A549 (cell line): ENCODE measurements around the gene PBX1. TPM values are rescaled to one million over a fixed set of nuclear protein-coding genes. Genes with fewer than 3 reads are reported as not detected.

ENCODE experiments used
- ATAC-seq, 2 experiments: fragments of 200-7000 bp in 1 of 2; fragments of >200 bp in 1 of 2; cut with Nextera tagmentation in 1 of 2; cut with Tn5 transposase in 1 of 2; 3 replicates each; pipeline versions ENCODE4 v1.8.0 to v1.9.1; 2018 to 2020; ENCODE audit warnings: mild to moderate bottlenecking in 1 of 2, moderate library complexity in 1 of 2
- CTCF ChIA-PET: fragments of 300-600 bp; sonication (Branson Sonifier 250); formaldehyde crosslinking; extraction: SDS; loops from one replicate; lab custom pipeline; 2021; ENCODE audit warnings: antibody characterized with exemption, inconsistent platforms; lab: Yijun Ruan, JAX
- POLR2A ChIA-PET: fragments of 350-600 bp; formaldehyde crosslinking; extraction: SDS; loops from one replicate; lab custom pipeline; 2021; ENCODE audit warnings: antibody characterized with exemption, inconsistent platforms; lab: Yijun Ruan, JAX
- DNase-seq, 2 experiments: peaks; one replicate each; pipeline versions ENCODE4 v3.0.0 to v3.0.0-alpha.2; 2011 to 2016; ENCODE audit warnings: low read depth in 1 of 2, low spot score in 1 of 2
- FAIRE-seq: peaks from 2 replicates; lab custom pipeline; 2011; peaks lifted over from hg19 to GRCh38; lab: Jason Lieb, UNC
- H3K27ac ChIP-seq, 2 experiments: fragments of >200 bp; sonication (Bioruptor Twin); formaldehyde crosslinking; 3 replicates each; pipeline ENCODE4 v1.5.1; 2016 to 2017
- H3K4me1 ChIP-seq: fragments of >200 bp; sonication (Bioruptor Twin); formaldehyde crosslinking; 3 replicates; pipeline ENCODE4 v1.6.1; 2016
- H3K4me2 ChIP-seq: fragments of >200 bp; sonication (Bioruptor Twin); formaldehyde crosslinking; 3 replicates; pipeline ENCODE4 v1.6.1; 2016
- H3K4me3 ChIP-seq: fragments of >200 bp; sonication (Bioruptor Twin); formaldehyde crosslinking; 3 replicates; pipeline ENCODE4 v1.5.1; 2016
- H3K9me3 ChIP-seq: fragments of >200 bp; sonication (Bioruptor Twin); formaldehyde crosslinking; 3 replicates; pipeline ENCODE4 v1.6.1; 2016
- ATOH8 ChIP-seq: fragments of 250-450 bp; sonication (Bioruptor Pico); IDR thresholded peaks from 2 replicates; pipeline ENCODE4 v1.5.0; 2020; ENCODE audit warnings: low read depth, mild to moderate bottlenecking, moderate library complexity
- CBX8 ChIP-seq: fragments of 200-600 bp; sonication (generic); IDR thresholded peaks from 2 replicates; pipeline ENCODE4 v1.6.1; 2016
- E2F6 ChIP-seq: IDR thresholded peaks from 2 replicates; pipeline ENCODE4 v1.6.1; 2012; ENCODE audit warnings: low read depth, borderline replicate concordance
- ELK1 ChIP-seq: fragments of 150-350 bp; IDR thresholded peaks from 2 replicates; pipeline ENCODE4 v1.6.1; 2014; ENCODE audit warnings: low read depth, mild to moderate bottlenecking, low read length
- GATA3 ChIP-seq: IDR thresholded peaks from 2 replicates; pipeline ENCODE4 v1.6.1; 2012; ENCODE audit warnings: borderline replicate concordance
- HOXA7 ChIP-seq: fragments of 250-450 bp; sonication (Bioruptor Pico); IDR thresholded peaks from 2 replicates; pipeline ENCODE4 v1.5.0; 2020; ENCODE audit warnings: mild to moderate bottlenecking, moderate library complexity
- HOXB13 ChIP-seq: fragments of 250-450 bp; sonication (Bioruptor Pico); IDR thresholded peaks from 2 replicates; pipeline ENCODE4 v1.5.0; 2020; ENCODE audit warnings: low read depth, mild to moderate bottlenecking, moderate library complexity
- JUN ChIP-seq, 2 experiments: fragments of >200 bp; sonication (Bioruptor Twin); formaldehyde crosslinking; IDR thresholded peaks; 2 replicates in 1 of 2; 3 replicates in 1 of 2; pipeline ENCODE4 v1.6.1; 2016 to 2017
- JUNB ChIP-seq: fragments of >200 bp; sonication (Bioruptor Twin); formaldehyde crosslinking; IDR thresholded peaks from 2 replicates; pipeline ENCODE4 v1.6.1; 2016
- MAFK ChIP-seq: fragments of 450-650 bp; IDR thresholded peaks from 2 replicates; pipeline ENCODE4 v1.6.1; 2014; ENCODE audit not compliant: partially characterized antibody
- MAZ ChIP-seq: fragments of 150-350 bp; IDR thresholded peaks from 2 replicates; pipeline ENCODE4 v1.6.1; 2014; ENCODE audit warnings: antibody characterized with exemption, low read depth, low read length, borderline replicate concordance
- MYC ChIP-seq: IDR thresholded peaks from 2 replicates; pipeline ENCODE4 v1.6.1; 2012; ENCODE audit warnings: mild to moderate bottlenecking, inconsistent platforms, low read length, improper control_type of control experiment, borderline replicate concordance
- NFE2L2 ChIP-seq: fragments of 150-350 bp; conservative IDR thresholded peaks from 2 replicates; pipeline ENCODE4 v1.6.1; 2014; ENCODE audit warnings: low read length
- PHF8 ChIP-seq: fragments of 200-600 bp; sonication (generic); IDR thresholded peaks from 2 replicates; pipeline ENCODE4 v1.6.1; 2016; ENCODE audit warnings: low read depth, mild to moderate bottlenecking, antibody characterized with exemption, moderate library complexity, borderline replicate concordance
- POLR2A ChIP-seq: IDR thresholded peaks from 2 replicates; pipeline ENCODE4 v1.6.1; 2012; ENCODE audit warnings: mild to moderate bottlenecking, low read length
- POLR2AphosphoS2 ChIP-seq: conservative IDR thresholded peaks from 2 replicates; pipeline ENCODE4 v1.6.1; 2012; ENCODE audit warnings: low read length, improper control_type of control experiment, inconsistent platforms
- RARB ChIP-seq: fragments of 250-450 bp; sonication (Bioruptor Pico); IDR thresholded peaks from 2 replicates; pipeline ENCODE4 v1.8.0; 2021; ENCODE audit warnings: mild to moderate bottlenecking, moderate library complexity
- SMC3 ChIP-seq: fragments of >200 bp; sonication (Bioruptor Twin); formaldehyde crosslinking; IDR thresholded peaks from 3 replicates; pipeline ENCODE4 v1.6.1; 2018; ENCODE audit warnings: inconsistent platforms
- SREBF2 ChIP-seq: fragments of 450-650 bp; IDR thresholded peaks from 2 replicates; pipeline ENCODE4 v1.6.1; 2014; ENCODE audit warnings: mild to moderate bottlenecking, moderate library complexity
- TFCP2L1 ChIP-seq: fragments of 250-450 bp; sonication (Bioruptor Pico); IDR thresholded peaks from 2 replicates; pipeline ENCODE4 v1.5.0; 2021; ENCODE audit warnings: mild to moderate bottlenecking
- WGBS: methylation state at CpG from one replicate; pipeline ENCODE4 v1.1.6; 2017; ENCODE audit errors: missing lambda C conversion rate; 5-methylcytosine and 5-hydroxymethylcytosine counted together
- polyA plus RNA-seq, 4 experiments: library from polyadenylated mRNA; depleted of rRNA in 3 of 4; stranded (reverse); fragments of >200 nt; fragmentation: RNase III in 1 of 4; extraction: RNeasy Plus Mini Kit Qiagen cat#74134 plus additional on column Dnase treatment in 1 of 4; gene quantifications; 2 replicates in 3 of 4; 3 replicates in 1 of 4; pipeline ENCODE4 v1.2.3, GENCODE V29; 2011 to 2017

Gene PBX1
- polyA plus RNA-seq, 2 of the 4 experiments (the other 2 are of a cell fraction) = 47.8 to 61.5 TPM

GRCh38 chr1:164713456-164714207 lies 154.6 kb downstream of the PBX1 start:
- Histone ChIP-seq H3K4me3 (no peak overlapping the region), H3K9me3 (no peaks in the 10 kb centered on the region)
- no peak for TF ChIP-seq JUN (IDR thresholded peaks at IDR 0.05)
- no peak for TF ChIP-seq E2F6
- TF ChIP-seq PHF8 = no peak
- TF ChIP-seq POLR2AphosphoS2 = no peak
- no peak for TF ChIP-seq POLR2A
- TF ChIP-seq NFE2L2 = no peak
- TF ChIP-seq HOXB13 (CRISPR knock-in tag) = no peak
- no peak for TF ChIP-seq CBX8
- no peak for TF ChIP-seq MAFK
- TF ChIP-seq ATOH8 = no peak
- no peak for TF ChIP-seq RARB (CRISPR knock-in tag)
- no peak for TF ChIP-seq HOXA7 (CRISPR knock-in tag)
- TF ChIP-seq, all 56 proteins: peak for 0
- Histone ChIP-seq H3K4me2 (no peak overlapping the region), H3K4me1 (peaks cover 29% of the 10 kb centered on the region), H3K27ac (0 out of 6 replicates have a peak overlapping the region, but pooled peaks of 1 of the 2 experiments have one; percentile 65)
- 43% methylated on average over 5 of the region's 5 CpGs for WGBS
- ATAC-seq (no peak), DNase-seq (no peak), FAIRE-seq (no peak)
- ChIA-PET POLR2A (no interaction called here), CTCF (interaction anchor here (1.5 kb wide), 1 partner anchor 12 kb away, joined by 4 read pairs; no protein-coding TSS in a partner anchor)

- no peak for TF ChIP-seq HOXB13 (CRISPR knock-in tag)
- no peak for TF ChIP-seq ELK1
- TF ChIP-seq SMC3 = no peak
- no peak for TF ChIP-seq GATA3
- TF ChIP-seq SREBF2 = no peak
- no peak for TF ChIP-seq E2F6
- DNase-seq (no peak), FAIRE-seq (no peak), ATAC-seq (no peak)
- Histone ChIP-seq H3K4me1 (peaks cover 41% of the 10 kb centered on the region; the same call in 2 of the 3 replicates), H3K27ac (peak overlapping the region in 1 of 2 experiments; percentile 55; a peak in 3 of 6 replicates), H3K4me2 (no peak overlapping the region; the same call in 2 of the 3 replicates), H3K9me3 (no peaks in the 10 kb centered on the region), H3K4me3 (no peak overlapping the region)
- WGBS = 66% methylated on average over 8 of the region's 8 CpGs
- POLR2A ChIA-PET = no interaction called here
- CTCF ChIA-PET = no interaction called here
Observed at GRCh38 chr1:164716992-164717703, 158.2 kb downstream of the PBX1 start.

GRCh38 chr1:164718821-164719220 lies 159.8 kb downstream of the PBX1 start:
- ATAC-seq = no peak
- no peak for FAIRE-seq
- POLR2A ChIA-PET = no interaction called here

More at GRCh38 chr1:164718821-164719220, 159.8 kb downstream of the PBX1 start:
- no peak for DNase-seq
- no peak overlapping the region for H3K4me3 ChIP-seq
- no peak overlapping the region for H3K4me2 ChIP-seq
- no peak for TF ChIP-seq MYC
- no peak for TF ChIP-seq JUNB
- TF ChIP-seq MAZ = no peak
- no peak for TF ChIP-seq TFCP2L1 (CRISPR knock-in tag)
- TF ChIP-seq, all 56 proteins: peak for 0
- H3K9me3 ChIP-seq = no peaks in the 10 kb centered on the region
- WGBS = 40% methylated on average over 1 of the region's 1 CpG
- H3K4me1 ChIP-seq = peaks cover 31% of the 10 kb centered on the region; the same call in 2 of the 3 replicates
- peak overlapping the region in 1 of 2 experiments; percentile 62; a peak in 3 of 6 replicates for H3K27ac ChIP-seq
- CTCF ChIA-PET = interaction anchor here (1.0 kb wide), 1 partner anchor 44 kb away, joined by 3 read pairs; no protein-coding TSS in a partner anchor
